Osteocyte (in vitro differentiated cells): ENCODE data around the gene CCDC91. TPM values are rescaled to one million over a fixed set of nuclear protein-coding genes. Genes with fewer than 3 reads are reported as not detected.

Source experiments
- DNase-seq: peaks from one replicate; pipeline ENCODE4 v3.0.0; 2021; ENCODE audit warnings: mixed read lengths; ENCODE audit not compliant: unreplicated experiment; ENCODE audit errors: extremely low spot score
- H3K27ac Mint-ChIP-seq: one replicate; pipeline ENCODE4 v1.8.0; 2021; ENCODE audit warnings: mild to moderate bottlenecking, mixed read lengths; ENCODE audit not compliant: unreplicated experiment
- H3K27me3 Mint-ChIP-seq: one replicate; pipeline ENCODE4 v1.8.0; 2021; ENCODE audit warnings: mixed read lengths; ENCODE audit not compliant: unreplicated experiment
- H3K36me3 Mint-ChIP-seq: one replicate; pipeline ENCODE4 v1.8.0; 2021; ENCODE audit warnings: mixed read lengths; ENCODE audit not compliant: unreplicated experiment
- H3K4me1 Mint-ChIP-seq: one replicate; pipeline ENCODE4 v1.8.0; 2021; ENCODE audit warnings: mixed read lengths; ENCODE audit not compliant: unreplicated experiment
- H3K4me3 Mint-ChIP-seq: one replicate; pipeline ENCODE4 v1.8.0; 2021; ENCODE audit warnings: mild to moderate bottlenecking, moderate library complexity, mixed read lengths; ENCODE audit not compliant: unreplicated experiment
- H3K9me3 Mint-ChIP-seq: one replicate; pipeline ENCODE4 v1.8.0; 2021; ENCODE audit warnings: mixed read lengths; ENCODE audit not compliant: unreplicated experiment
- CTCF ChIP-seq: fragments of 200-600 bp; sonication (generic); IDR thresholded peaks from 2 replicates; pipeline ENCODE4 v1.5.0; 2021; ENCODE audit warnings: antibody characterized with exemption, mild to moderate bottlenecking, moderate library complexity
- total RNA-seq: library from RNA; stranded (reverse); gene quantifications from 2 replicates; pipeline ENCODE4 v1.2.1, GENCODE V29; 2021

Gene CCDC91
- total RNA-seq, 1 donor from 2014 or later, result 17.5 TPM

GRCh38 chr12:28235985-28236384 lies 45.7 kb downstream of the CCDC91 start:
- no peaks in the 10 kb centered on the region for H3K9me3 Mint-ChIP-seq
- DNase-seq, result no peak
- no peaks in the 10 kb centered on the region for H3K27me3 Mint-ChIP-seq
- no peak overlapping the region for H3K4me3 Mint-ChIP-seq
- no peak overlapping the region for H3K27ac Mint-ChIP-seq
- peaks cover 2% of the 10 kb centered on the region for H3K36me3 Mint-ChIP-seq
- no peaks in the 10 kb centered on the region for H3K4me1 Mint-ChIP-seq
- no peak for TF ChIP-seq CTCF

GRCh38 chr12:28237423-28237822 lies 47.2 kb downstream of the CCDC91 start:
- Mint-ChIP-seq H3K9me3 (no peaks in the 10 kb centered on the region), H3K36me3 (peaks cover 2% of the 10 kb centered on the region), H3K27me3 (no peaks in the 10 kb centered on the region), H3K4me1 (no peaks in the 10 kb centered on the region), H3K4me3 (no peak overlapping the region), H3K27ac (no peak overlapping the region)
- peak; percentile 19 for TF ChIP-seq CTCF
- no peak for DNase-seq

GRCh38 chr12:28239918-28240317 lies 49.7 kb downstream of the CCDC91 start:
- Mint-ChIP-seq H3K36me3 (no peaks in the 10 kb centered on the region), H3K4me1 (no peaks in the 10 kb centered on the region)

GRCh38 chr12:28240853-28241252 lies 50.6 kb downstream of the CCDC91 start:
- Mint-ChIP-seq H3K27ac (no peak overlapping the region), H3K27me3 (no peaks in the 10 kb centered on the region), H3K9me3 (no peaks in the 10 kb centered on the region), H3K36me3 (no peaks in the 10 kb centered on the region), H3K4me3 (no peak overlapping the region), H3K4me1 (no peaks in the 10 kb centered on the region)
- TF ChIP-seq CTCF, result no peak
- DNase-seq, result no peak

More at GRCh38 chr12:28239918-28240317, 49.7 kb downstream of the CCDC91 start:
- no peak overlapping the region for H3K4me3 Mint-ChIP-seq
- H3K9me3 Mint-ChIP-seq, result no peaks in the 10 kb centered on the region
- H3K27ac Mint-ChIP-seq, result no peak overlapping the region
- H3K27me3 Mint-ChIP-seq, result no peaks in the 10 kb centered on the region
- TF ChIP-seq CTCF, result no peak
- no peak for DNase-seq

- Mint-ChIP-seq H3K4me1 (no peaks in the 10 kb centered on the region), H3K9me3 (peaks cover 6% of the 10 kb centered on the region)
These were observed 51.9 kb downstream of the CCDC91 start for GRCh38 chr12:28242129-28242495.

More at GRCh38 chr12:28242129-28242495, 51.9 kb downstream of the CCDC91 start:
- H3K27me3 Mint-ChIP-seq, result no peaks in the 10 kb centered on the region
- no peak overlapping the region for H3K27ac Mint-ChIP-seq
- H3K4me3 Mint-ChIP-seq, result no peak overlapping the region
- H3K36me3 Mint-ChIP-seq, result no peaks in the 10 kb centered on the region
- no peak for DNase-seq
- no peak for TF ChIP-seq CTCF
